Fibroblast of pulmonary artery (primary cell): ENCODE measurements around the gene TMEM233.

Experiments
- DNase-seq: peaks from one replicate; pipeline ENCODE4 v3.0.0-alpha.2; 2010; ENCODE audit warnings: low read depth
- H3K4me3 ChIP-seq: replicated peaks from 2 replicates; pipeline ENCODE4 v1.5.1; 2011; ENCODE audit warnings: low read depth, mild to moderate bottlenecking, control low read depth, low read length, moderate library complexity
- TF ChIP-seq, protein P1 (sequence below): IDR thresholded peaks from 2 replicates; pipeline ENCODE4 v1.5.1; 2011; ENCODE audit warnings: mild to moderate bottlenecking, control low read depth, low read length, inconsistent platforms; ENCODE audit errors: missing control alignments

The TMEM233 gene

DNA sequence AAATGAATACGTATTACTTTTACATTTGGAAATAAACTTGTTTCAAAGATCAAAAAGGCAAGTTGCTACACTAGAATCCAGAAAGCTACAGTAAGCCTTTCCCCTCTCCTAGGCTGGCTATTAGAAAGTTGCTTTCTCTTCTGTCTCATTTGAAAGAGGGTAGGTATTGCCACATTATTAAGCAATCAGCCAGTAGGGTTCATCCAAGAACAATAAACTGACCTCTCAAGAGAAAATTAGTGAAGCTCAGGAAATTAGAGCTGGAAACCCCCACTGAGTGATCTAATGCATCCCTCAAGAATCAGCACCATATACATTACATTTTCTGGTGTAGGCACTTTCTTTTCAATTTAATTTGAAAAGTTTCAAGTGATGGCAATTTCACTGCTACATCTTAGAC lies 4.5 kb upstream of the TMEM233 start:
- TF ChIP-seq, protein P1, sequence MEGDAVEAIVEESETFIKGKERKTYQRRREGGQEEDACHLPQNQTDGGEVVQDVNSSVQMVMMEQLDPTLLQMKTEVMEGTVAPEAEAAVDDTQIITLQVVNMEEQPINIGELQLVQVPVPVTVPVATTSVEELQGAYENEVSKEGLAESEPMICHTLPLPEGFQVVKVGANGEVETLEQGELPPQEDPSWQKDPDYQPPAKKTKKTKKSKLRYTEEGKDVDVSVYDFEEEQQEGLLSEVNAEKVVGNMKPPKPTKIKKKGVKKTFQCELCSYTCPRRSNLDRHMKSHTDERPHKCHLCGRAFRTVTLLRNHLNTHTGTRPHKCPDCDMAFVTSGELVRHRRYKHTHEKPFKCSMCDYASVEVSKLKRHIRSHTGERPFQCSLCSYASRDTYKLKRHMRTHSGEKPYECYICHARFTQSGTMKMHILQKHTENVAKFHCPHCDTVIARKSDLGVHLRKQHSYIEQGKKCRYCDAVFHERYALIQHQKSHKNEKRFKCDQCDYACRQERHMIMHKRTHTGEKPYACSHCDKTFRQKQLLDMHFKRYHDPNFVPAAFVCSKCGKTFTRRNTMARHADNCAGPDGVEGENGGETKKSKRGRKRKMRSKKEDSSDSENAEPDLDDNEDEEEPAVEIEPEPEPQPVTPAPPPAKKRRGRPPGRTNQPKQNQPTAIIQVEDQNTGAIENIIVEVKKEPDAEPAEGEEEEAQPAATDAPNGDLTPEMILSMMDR: no peak
- peak; percentile 84 for DNase-seq

DNA sequence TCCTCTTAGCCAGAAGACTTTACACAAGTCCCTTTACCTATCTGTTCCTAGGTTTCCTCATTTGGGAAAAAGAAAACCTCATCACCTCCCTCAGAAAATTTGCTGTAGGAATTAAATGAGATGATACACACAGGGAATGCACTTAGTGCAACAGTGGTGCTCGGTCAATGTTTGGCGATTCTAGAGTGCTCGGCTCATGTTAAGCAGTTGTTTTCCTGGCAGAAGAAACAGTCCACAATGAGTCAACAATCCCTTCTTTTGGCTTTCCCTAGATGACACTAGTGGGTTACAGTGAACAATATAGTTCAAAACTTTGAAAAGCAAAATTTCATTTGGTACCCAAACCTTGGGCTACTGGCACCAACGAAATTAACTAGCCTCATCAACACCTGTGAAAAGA lies 3.9 kb upstream of the TMEM233 start:
- no peak for DNase-seq
- H3K4me3 ChIP-seq: no peak overlapping the region
- TF ChIP-seq, protein P1: no peak

More for the DNA sequence above, 4.5 kb upstream of the TMEM233 start:
- H3K4me3 ChIP-seq: no peak overlapping the region

DNA sequence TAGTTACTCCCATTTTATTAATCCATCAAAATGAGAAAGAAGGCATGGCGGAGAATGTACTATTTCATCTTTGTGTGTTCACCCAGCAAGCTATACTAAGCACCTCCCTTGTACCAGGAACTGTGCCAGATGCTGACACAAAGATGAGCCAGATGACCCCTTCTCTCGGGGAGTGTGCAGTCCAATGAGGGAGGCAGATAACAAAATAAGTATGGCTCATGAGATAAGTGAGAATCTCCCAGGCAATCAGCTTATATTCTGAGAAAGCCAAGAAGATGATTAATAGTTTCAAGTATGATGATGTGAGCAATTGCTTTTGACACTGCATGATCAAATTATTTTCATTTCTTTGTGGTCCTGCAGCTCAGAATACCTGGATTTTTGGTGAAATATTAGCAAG lies 1.3 kb upstream of the TMEM233 start:
- no peak overlapping the region for H3K4me3 ChIP-seq
- DNase-seq: peak; percentile 35
- TF ChIP-seq, protein P1: no peak

DNA sequence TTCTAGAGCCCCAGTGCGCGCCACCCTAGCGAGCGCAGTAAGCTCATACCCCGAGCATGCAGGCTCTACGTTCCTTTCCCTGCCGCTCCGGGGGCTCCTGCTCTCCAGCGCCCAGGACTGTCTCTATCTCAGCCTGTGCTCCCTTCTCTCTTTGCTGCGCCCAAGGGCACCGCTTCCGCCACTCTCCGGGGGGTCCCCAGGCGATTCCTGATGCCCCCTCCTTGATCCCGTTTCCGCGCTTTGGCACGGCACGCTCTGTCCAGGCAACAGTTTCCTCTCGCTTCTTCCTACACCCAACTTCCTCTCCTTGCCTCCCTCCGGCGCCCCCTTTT lies 791 bp downstream of the TMEM233 start:
- TF ChIP-seq, protein P1: no peak
- H3K4me3 ChIP-seq: peak overlapping the region; percentile 56
- DNase-seq: no peak

DNA sequence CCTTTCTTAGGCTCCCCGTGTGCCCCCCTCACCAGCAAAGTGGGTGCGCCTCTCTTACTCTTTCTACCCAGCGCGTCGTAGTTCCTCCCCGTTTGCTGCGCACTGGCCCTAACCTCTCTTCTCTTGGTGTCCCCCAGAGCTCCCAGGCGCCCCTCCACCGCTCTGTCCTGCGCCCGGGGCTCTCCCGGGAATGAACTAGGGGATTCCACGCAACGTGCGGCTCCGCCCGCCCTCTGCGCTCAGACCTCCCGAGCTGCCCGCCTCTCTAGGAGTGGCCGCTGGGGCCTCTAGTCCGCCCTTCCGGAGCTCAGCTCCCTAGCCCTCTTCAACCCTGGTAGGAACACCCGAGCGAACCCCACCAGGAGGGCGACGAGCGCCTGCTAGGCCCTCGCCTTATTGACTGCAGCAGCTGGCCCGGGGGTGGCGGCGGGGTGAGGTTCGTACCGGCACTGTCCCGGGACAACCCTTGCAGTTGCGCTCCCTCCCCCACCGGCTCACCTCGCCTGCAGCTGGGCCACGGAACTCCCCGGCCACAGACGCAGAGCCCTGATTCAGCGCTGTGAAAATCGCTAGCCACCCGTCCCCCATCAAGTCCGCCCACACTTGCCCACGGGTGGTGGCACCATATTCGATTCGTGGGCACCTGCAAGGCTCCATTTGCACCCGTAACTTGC lies 1.3 kb downstream of the TMEM233 start:
- TF ChIP-seq, protein P1: no peak
- no peak for DNase-seq
- H3K4me3 ChIP-seq: peak overlapping the region; percentile 56

DNA sequence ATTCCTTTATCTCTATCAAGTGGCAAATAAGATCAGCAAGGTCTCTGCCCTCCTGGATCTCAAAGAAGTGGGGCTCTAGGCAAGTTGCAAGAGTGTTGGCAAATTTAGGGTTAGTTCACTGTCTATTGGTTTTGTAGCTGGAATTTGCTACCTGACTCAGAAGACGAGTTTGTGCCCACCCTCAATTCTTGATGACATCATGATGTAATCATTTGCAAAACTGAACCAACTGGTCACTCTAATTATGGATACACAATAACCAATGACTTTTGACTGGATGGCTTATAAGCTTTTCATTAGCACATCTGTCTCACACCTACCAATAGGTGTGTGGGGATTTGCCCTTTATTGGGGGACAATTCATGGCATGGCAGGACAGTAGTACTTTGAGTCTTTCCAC lies 4.6 kb downstream of the TMEM233 start:
- H3K4me3 ChIP-seq: no peak overlapping the region
- TF ChIP-seq, protein P1: no peak
- no peak for DNase-seq
